Right atrium auricular region (tissue), 2 donors: Measurements from ENCODE around the gene DROSHA. TPM values are rescaled to one million over a fixed set of nuclear protein-coding genes. Genes with fewer than 3 reads are reported as not detected.
"Not testable (repeated sequence)": the region's sequence is repeated elsewhere in the genome, so short reads cannot be mapped to it uniquely, and the experiment has no call there.

Experiments used
- DNase-seq: peaks from one replicate; pipeline ENCODE4 v3.0.0-alpha.2; 2019; ENCODE audit warnings: low spot score
- H3K27ac ChIP-seq, 2 donors: fragments of 200-600 bp; sonication (generic); 1 replicate in 1 of 2; 2 replicates in 1 of 2; pipeline ENCODE4 v1.5.1; 2016 to 2019
- H3K27me3 ChIP-seq, 2 donors: fragments of 200-600 bp; sonication (generic); one replicate each; pipeline versions ENCODE4 v1.5.1 to v1.6.0; 2017 to 2019
- H3K36me3 ChIP-seq: fragments of 200-600 bp; sonication (generic); one replicate; pipeline ENCODE4 v1.5.1; 2016
- H3K4me1 ChIP-seq, 2 donors: fragments of 200-600 bp; sonication (generic); one replicate each; pipeline versions ENCODE4 v1.5.1 to v1.6.0; 2017 to 2019
- H3K4me3 ChIP-seq, 2 donors: fragments of 200-600 bp; sonication (generic); 1 replicate in 1 of 2; 2 replicates in 1 of 2; pipeline ENCODE4 v1.5.1; 2017 to 2019; ENCODE audit warnings: mild to moderate bottlenecking in 1 of 2, moderate library complexity in 1 of 2
- H3K9me3 ChIP-seq, 2 donors: fragments of 200-600 bp; sonication (generic); one replicate each; pipeline ENCODE4 v1.5.1; 2019
- CTCF ChIP-seq, 2 donors: fragments of 200-600 bp; sonication (generic); IDR thresholded peaks; one replicate each; pipeline ENCODE4 v1.5.1; 2019; ENCODE audit warnings: antibody characterized with exemption in 2 of 2
- total RNA-seq, 2 donors: library from RNA; depleted of rRNA; stranded (reverse); fragments of >200 nt; gene quantifications; one replicate each; pipeline ENCODE4 v1.1.0, GENCODE V29; 2016

The DROSHA gene
- total RNA-seq, 2 donors from 2014 or later: 27.3 to 28.5 TPM

GRCh38 chr5:31396611-31397295, 135.1 kb downstream of the DROSHA start:
- H3K36me3 ChIP-seq: peaks cover 14% of the 10 kb centered on the region
- no peak overlapping the region for H3K4me3 ChIP-seq
- H3K27ac ChIP-seq: no peak overlapping the region
- H3K9me3 ChIP-seq: no peaks in the 10 kb centered on the region
- TF ChIP-seq CTCF (IDR thresholded peaks at IDR 0.05): no peak
- no peaks in the 10 kb centered on the region for H3K4me1 ChIP-seq
- no peaks in the 10 kb centered on the region for H3K27me3 ChIP-seq
- no peak for DNase-seq

- not testable (repeated sequence) for DNase-seq, H3K4me3 ChIP-seq, H3K36me3 ChIP-seq, H3K27ac ChIP-seq, H3K4me1 ChIP-seq, H3K9me3 ChIP-seq, H3K27me3 ChIP-seq
These were observed 136.3 kb downstream of the DROSHA start for GRCh38 chr5:31395450-31396045.

GRCh38 chr5:31393126-31393525, 138.8 kb downstream of the DROSHA start:
- H3K4me3 ChIP-seq: no peak overlapping the region

GRCh38 chr5:31392061-31392460, 139.8 kb downstream of the DROSHA start:
- DNase-seq: no peak
- H3K9me3 ChIP-seq: peaks cover 0 to 9% of the 10 kb centered on the region in 2 donors
- no peak overlapping the region for H3K27ac ChIP-seq
- TF ChIP-seq CTCF (IDR thresholded peaks at IDR 0.05): no peak
- H3K27me3 ChIP-seq: no peaks in the 10 kb centered on the region
- no peaks in the 10 kb centered on the region for H3K4me1 ChIP-seq
- H3K4me3 ChIP-seq: no peak overlapping the region
- no peaks in the 10 kb centered on the region for H3K36me3 ChIP-seq

More at GRCh38 chr5:31393126-31393525, 138.8 kb downstream of the DROSHA start:
- H3K9me3 ChIP-seq: peaks cover 0 to 9% of the 10 kb centered on the region in 2 donors
- H3K4me1 ChIP-seq: no peaks in the 10 kb centered on the region
- no peaks in the 10 kb centered on the region for H3K27me3 ChIP-seq
- no peak overlapping the region for H3K27ac ChIP-seq
- no peak for DNase-seq
- TF ChIP-seq CTCF (IDR thresholded peaks at IDR 0.05): no peak
- no peaks in the 10 kb centered on the region for H3K36me3 ChIP-seq

- no peaks in the 10 kb centered on the region for H3K27me3 ChIP-seq
- H3K9me3 ChIP-seq: peaks cover 0 to 9% of the 10 kb centered on the region in 2 donors
- H3K27ac ChIP-seq: no peak overlapping the region
- no peaks in the 10 kb centered on the region for H3K4me1 ChIP-seq
- no peak for DNase-seq
- H3K4me3 ChIP-seq: no peak overlapping the region
- no peaks in the 10 kb centered on the region for H3K36me3 ChIP-seq
- TF ChIP-seq CTCF (IDR thresholded peaks at IDR 0.05): no peak
These were observed 141.6 kb downstream of the DROSHA start for GRCh38 chr5:31390256-31390655.

- H3K4me1 ChIP-seq: no peaks in the 10 kb centered on the region
- peaks cover 0 to 9% of the 10 kb centered on the region in 2 donors for H3K9me3 ChIP-seq
- H3K27ac ChIP-seq: no peak overlapping the region
- no peaks in the 10 kb centered on the region for H3K27me3 ChIP-seq
- no peak for TF ChIP-seq CTCF (IDR thresholded peaks at IDR 0.05)
- no peak for DNase-seq
- H3K4me3 ChIP-seq: no peak overlapping the region
- no peaks in the 10 kb centered on the region for H3K36me3 ChIP-seq
These were observed 145.9 kb downstream of the DROSHA start for GRCh38 chr5:31385774-31386537.
